Measurements from ENCODE around the gene GAS2L2. TPM values are rescaled to one million over a fixed set of nuclear protein-coding genes. Genes with fewer than 3 reads are reported as not detected.

Gene GAS2L2
- total and polyA plus RNA-seq, 2 of the 8 experiments (the other 6 are each of a cell fraction or from before 2014, with no cell fraction given): 0.09 to 0.13 TPM

GRCh38 chr17:35748341-35748841, 4.6 kb downstream of the GAS2L2 start:
- H2BK15ac ChIP-seq (ENCODE audit: low read length): no peak overlapping the region
- H4K5ac ChIP-seq (ENCODE audit: insufficient read length, low read depth, low read length): no peak overlapping the region
- H3K27ac ChIP-seq (ENCODE audit: low read depth, low read length): no peak overlapping the region
- 0 out of 2 replicates have a peak overlapping the region, but pooled peaks have one; percentile 42 for H2AK5ac ChIP-seq (ENCODE audit: low read depth, low read length)
- no peaks in the 10 kb centered on the region for H3K9me3 ChIP-seq (ENCODE audit: insufficient read depth in 2 of 2, low read depth in 1 of 2, low read length in 1 of 2)
- H3K23me2 ChIP-seq (ENCODE audit: low read depth, low read length): no peaks in the 10 kb centered on the region
- H3K79me1 ChIP-seq (ENCODE audit: low read depth, low read length): no peaks in the 10 kb centered on the region
- H3K56ac ChIP-seq (replicated peaks; ENCODE audit: insufficient read length, low read depth, low read length): no peak overlapping the region
- H3K4me3 ChIP-seq (ENCODE audit: extremely low read depth in 1 of 4, insufficient read depth in 2 of 4, low read depth in 3 of 4, low read length in 4 of 4): no peak overlapping the region
- TF ChIP-seq TCF12 (IDR thresholded peaks at IDR 0.05; ENCODE audit: low read depth, low read length) (no peak), CEBPB (IDR thresholded peaks at IDR 0.05; ENCODE audit: low read depth, low read length) (no peak)
- H2BK5ac ChIP-seq (ENCODE audit: low read depth, low read length): no peak overlapping the region
- no peak for FAIRE-seq
- no peak overlapping the region for H3K4ac ChIP-seq (replicated peaks; ENCODE audit: insufficient read length, low read depth, low read length)
- H2AFZ ChIP-seq (ENCODE audit: low read length): no peak overlapping the region
- WGBS, 2 experiments (ENCODE audit: extremely low coverage in 1 of 2, insufficient coverage in 1 of 2, insufficient read length in 1 of 2, insufficient replicate concordance in 2 of 2, low coverage in 1 of 2, low lambda C conversion rate in 2 of 2, missing lambda C conversion rate in 1 of 2): 79% methylated on average over 4 of the region's 4 CpGs; no CpG with 5 or more reads in 1 of the 2 experiments
- H3K36me3 ChIP-seq (ENCODE audit: control insufficient read depth in 2 of 4, insufficient read depth in 4 of 4, low read length in 3 of 4): no peaks in the 10 kb centered on the region
- H3K4me1 ChIP-seq (replicated peaks in 1 of 4; ENCODE audit: control insufficient read depth in 3 of 4, insufficient read depth in 4 of 4, low read length in 3 of 4): peaks cover 0 to 12% (median 5%) of the 10 kb centered on the region in 4 experiments; a peak in 5 of 7 replicates
- no peak overlapping the region for H3K9ac ChIP-seq (replicated peaks in 1 of 4; ENCODE audit: extremely low read depth in 1 of 4, low read depth in 3 of 4, low read length in 3 of 4)
- H2BK12ac ChIP-seq (ENCODE audit: low read depth, low read length): no peak overlapping the region; the same call in 1 of the 2 replicates
- H3K14ac ChIP-seq (ENCODE audit: insufficient read length): no peak overlapping the region
- H3K27me3 ChIP-seq (replicated peaks in 1 of 4; ENCODE audit: control insufficient read depth in 3 of 4, extremely low read depth in 1 of 4, insufficient read depth in 3 of 4, low read length in 3 of 4): peaks cover 2 to 19% (median 13%) of the 10 kb centered on the region in 4 experiments
- no peak for DNase-seq (ENCODE audit: low read depth in 1 of 2, low spot score in 2 of 2)
- H3K23ac ChIP-seq (ENCODE audit: insufficient read length): no peak overlapping the region
- H4K91ac ChIP-seq (replicated peaks; ENCODE audit: insufficient read length, low read length): no peak overlapping the region
- CTCF ChIA-PET (ENCODE audit: partially characterized antibody): interaction anchor here (0.8 to 8.4 kb wide), 33 partner anchors 9 to 629 kb away, joined by 3 to 166 read pairs (median 4); partner anchors contain the start of genes C17orf50, RAD51D, RASL10B and TAF15
- POLR2A ChIA-PET (ENCODE audit: partially characterized antibody): interaction anchor here (1.2 kb wide), 2 partner anchors 9 to 21 kb away, joined by 3 read pairs; no protein-coding TSS in a partner anchor
- H2BK20ac ChIP-seq (ENCODE audit: low read length): no peak overlapping the region
- H4K20me1 ChIP-seq (replicated peaks in 1 of 2; ENCODE audit: control insufficient read depth in 1 of 2, insufficient read depth in 2 of 2, low read length in 2 of 2): no peaks in the 10 kb centered on the region
- no peak overlapping the region for H2BK120ac ChIP-seq (replicated peaks; ENCODE audit: low read depth, low read length)
- H4K8ac ChIP-seq (ENCODE audit: extremely low read depth, insufficient read depth, low read length): no peak overlapping the region
- no peaks in the 10 kb centered on the region for H3K79me2 ChIP-seq (ENCODE audit: control insufficient read depth in 1 of 2, insufficient read depth in 2 of 2, low read length in 2 of 2)
- no peak overlapping the region for H3K18ac ChIP-seq (ENCODE audit: extremely low read depth, low read length)
- H3K4me2 ChIP-seq (ENCODE audit: insufficient read depth in 1 of 2, low read depth in 2 of 2, low read length in 2 of 2): no peak overlapping the region
